GM19193 (cell line): Measurements from ENCODE around the gene ZBTB7C.

ENCODE experiments used
- POLR2A ChIP-seq: IDR thresholded peaks from 4 replicates; pipeline ENCODE4 v1.6.1; 2011; ENCODE audit not compliant: insufficient read depth, insufficient read length; ENCODE audit errors: extremely low read depth

ZBTB7C gene

GRCh38 chr18:48334845-48335244 is 74.3 kb downstream of the ZBTB7C start:
- TF ChIP-seq POLR2A = no peak

- no peak for TF ChIP-seq POLR2A
These were observed 75.6 kb downstream of the ZBTB7C start for GRCh38 chr18:48333563-48333962.

GRCh38 chr18:48330016-48330991 is 78.9 kb downstream of the ZBTB7C start:
- no peak for TF ChIP-seq POLR2A

- TF ChIP-seq POLR2A = no peak
These were observed 80.5 kb downstream of the ZBTB7C start for GRCh38 chr18:48328473-48329210.

GRCh38 chr18:48326901-48327675 is 82.1 kb downstream of the ZBTB7C start:
- no peak for TF ChIP-seq POLR2A

GRCh38 chr18:48325115-48325665 is 84.0 kb downstream of the ZBTB7C start:
- TF ChIP-seq POLR2A = no peak

GRCh38 chr18:48324651-48325050 is 84.5 kb downstream of the ZBTB7C start:
- TF ChIP-seq POLR2A = no peak

- TF ChIP-seq POLR2A = no peak
These were observed 86.0 kb downstream of the ZBTB7C start for GRCh38 chr18:48323151-48323550.

- TF ChIP-seq POLR2A = no peak
These were observed 87.6 kb downstream of the ZBTB7C start for GRCh38 chr18:48321536-48321935.

GRCh38 chr18:48321121-48321520 is 88.1 kb downstream of the ZBTB7C start:
- TF ChIP-seq POLR2A = no peak

- TF ChIP-seq POLR2A = no peak
These were observed 88.6 kb downstream of the ZBTB7C start for GRCh38 chr18:48320639-48320945.

GRCh38 chr18:48319801-48320638 is 89.2 kb downstream of the ZBTB7C start:
- TF ChIP-seq POLR2A = no peak

GRCh38 chr18:48318436-48318835 is 90.7 kb downstream of the ZBTB7C start:
- no peak for TF ChIP-seq POLR2A

GRCh38 chr18:48317781-48318381 is 91.3 kb downstream of the ZBTB7C start:
- no peak for TF ChIP-seq POLR2A

- no peak for TF ChIP-seq POLR2A
These were observed 93.0 kb downstream of the ZBTB7C start for GRCh38 chr18:48316177-48316576.
